Nephron progenitor cell (in vitro differentiated cells): Measurements from ENCODE around the gene MYOM1.
A peak's percentile ranks its signal among the peaks of the same experiment; 100 is the strongest.

ENCODE experiments used
- DNase-seq: peaks from one replicate; pipeline ENCODE4 v3.0.0; 2021
- H3K27ac Mint-ChIP-seq: 2 replicates; pipeline ENCODE4 v1.8.0; 2021; ENCODE audit warnings: mild to moderate bottlenecking, moderate library complexity, mixed read lengths
- H3K27me3 Mint-ChIP-seq: 2 replicates; pipeline ENCODE4 v1.8.0; 2021; ENCODE audit warnings: mild to moderate bottlenecking, low read depth, mixed read lengths; ENCODE audit not compliant: poor library complexity
- H3K36me3 Mint-ChIP-seq: 2 replicates; pipeline ENCODE4 v1.8.0; 2021; ENCODE audit warnings: low read depth, mixed read lengths
- H3K4me1 Mint-ChIP-seq: 2 replicates; pipeline ENCODE4 v1.8.0; 2021; ENCODE audit warnings: mixed read lengths
- H3K4me3 Mint-ChIP-seq: 2 replicates; pipeline ENCODE4 v1.8.0; 2021; ENCODE audit warnings: mild to moderate bottlenecking, moderate library complexity, mixed read lengths
- H3K9me3 Mint-ChIP-seq: 2 replicates; pipeline ENCODE4 v1.8.0; 2021; ENCODE audit warnings: mild to moderate bottlenecking, moderate library complexity, mixed read lengths
- TF ChIP-seq, protein P1 (sequence below): fragments of 200-600 bp; sonication (generic); IDR thresholded peaks from 2 replicates; pipeline ENCODE4 v1.5.0; 2021; ENCODE audit warnings: antibody characterized with exemption

Gene MYOM1

DNA sequence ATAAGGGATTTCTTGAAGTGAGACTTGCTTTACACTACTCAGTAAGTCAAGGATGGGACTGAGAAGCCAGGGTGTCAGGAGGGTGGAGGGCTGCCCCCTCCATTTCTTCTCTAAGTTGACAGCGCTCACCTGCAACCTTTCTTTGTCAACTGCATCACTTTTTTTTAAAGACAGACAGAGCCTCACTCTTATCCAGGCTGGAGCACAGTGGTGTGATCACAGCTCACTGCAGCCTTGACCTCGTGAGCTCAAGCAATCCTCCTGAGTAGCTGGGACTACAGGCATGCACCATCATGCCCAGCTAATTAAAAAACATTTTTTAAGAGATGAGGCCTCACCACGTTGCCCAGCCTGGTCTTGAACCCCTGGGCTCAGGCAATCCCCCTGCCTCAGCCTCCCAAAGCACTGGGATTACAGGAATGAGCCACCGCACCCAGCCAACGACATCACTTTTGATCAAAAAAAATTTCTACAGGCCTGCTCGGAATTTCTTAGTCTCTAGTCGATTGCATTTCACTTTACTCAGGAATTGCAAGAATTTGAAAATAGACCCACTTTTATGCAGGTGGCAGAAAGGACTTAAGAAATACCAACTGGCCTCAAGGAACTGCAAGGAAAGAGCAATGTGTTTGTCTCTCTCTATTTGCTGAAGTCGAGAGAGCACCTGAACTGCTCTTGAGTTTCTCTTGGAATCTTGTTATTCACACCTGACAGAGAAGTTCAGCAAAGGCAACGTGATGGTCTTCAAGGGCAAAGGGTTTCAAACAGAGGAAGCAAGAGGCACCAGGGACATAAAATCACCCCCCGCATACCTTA is 101.4 kb downstream of the MYOM1 start:
- Mint-ChIP-seq H3K36me3 (no peaks in the 10 kb centered on the region), H3K27ac (peak overlapping the region; percentile 46), H3K27me3 (peaks cover 4% of the 10 kb centered on the region), H3K9me3 (peaks cover 6% of the 10 kb centered on the region), H3K4me1 (peaks cover 40% of the 10 kb centered on the region), H3K4me3 (no peak overlapping the region)
- no peak for DNase-seq
- TF ChIP-seq, protein P1, sequence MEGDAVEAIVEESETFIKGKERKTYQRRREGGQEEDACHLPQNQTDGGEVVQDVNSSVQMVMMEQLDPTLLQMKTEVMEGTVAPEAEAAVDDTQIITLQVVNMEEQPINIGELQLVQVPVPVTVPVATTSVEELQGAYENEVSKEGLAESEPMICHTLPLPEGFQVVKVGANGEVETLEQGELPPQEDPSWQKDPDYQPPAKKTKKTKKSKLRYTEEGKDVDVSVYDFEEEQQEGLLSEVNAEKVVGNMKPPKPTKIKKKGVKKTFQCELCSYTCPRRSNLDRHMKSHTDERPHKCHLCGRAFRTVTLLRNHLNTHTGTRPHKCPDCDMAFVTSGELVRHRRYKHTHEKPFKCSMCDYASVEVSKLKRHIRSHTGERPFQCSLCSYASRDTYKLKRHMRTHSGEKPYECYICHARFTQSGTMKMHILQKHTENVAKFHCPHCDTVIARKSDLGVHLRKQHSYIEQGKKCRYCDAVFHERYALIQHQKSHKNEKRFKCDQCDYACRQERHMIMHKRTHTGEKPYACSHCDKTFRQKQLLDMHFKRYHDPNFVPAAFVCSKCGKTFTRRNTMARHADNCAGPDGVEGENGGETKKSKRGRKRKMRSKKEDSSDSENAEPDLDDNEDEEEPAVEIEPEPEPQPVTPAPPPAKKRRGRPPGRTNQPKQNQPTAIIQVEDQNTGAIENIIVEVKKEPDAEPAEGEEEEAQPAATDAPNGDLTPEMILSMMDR: no peak

DNA sequence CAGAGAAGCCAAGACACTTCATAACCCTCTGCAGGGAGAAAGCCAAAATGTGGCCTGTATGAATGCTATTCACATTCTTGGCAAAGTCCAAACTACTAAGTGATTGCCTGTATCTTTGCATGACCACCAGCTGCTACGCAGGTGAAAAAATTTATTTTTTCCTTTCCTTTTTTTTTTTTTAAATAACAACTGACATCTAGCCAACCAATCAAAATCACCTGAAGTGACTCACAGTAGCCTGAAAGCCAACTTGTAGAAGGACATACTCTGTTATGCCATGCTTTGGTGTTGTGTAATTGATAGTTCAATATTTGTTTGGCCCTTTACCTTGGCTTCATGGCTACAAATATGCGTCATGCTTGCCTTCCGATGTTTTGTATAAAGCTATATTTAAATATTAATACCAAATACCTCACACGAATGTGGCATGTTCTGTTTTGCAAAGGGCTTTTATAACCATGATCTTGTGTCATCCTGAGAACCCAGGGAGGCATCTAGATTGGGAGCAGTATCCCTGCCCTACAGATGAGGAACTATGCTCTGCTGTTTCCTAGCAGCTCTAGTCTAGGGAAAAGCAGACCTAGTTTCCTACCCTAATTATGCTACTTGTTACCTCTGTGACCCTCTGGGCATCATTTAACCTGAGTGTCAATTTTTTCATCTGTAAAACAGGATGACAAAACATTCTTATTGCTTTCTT is 102.1 kb downstream of the MYOM1 start:
- peaks cover 6% of the 10 kb centered on the region for H3K9me3 Mint-ChIP-seq
- H3K4me1 Mint-ChIP-seq: peaks cover 40% of the 10 kb centered on the region
- H3K27ac Mint-ChIP-seq: no peak overlapping the region
- H3K4me3 Mint-ChIP-seq: no peak overlapping the region
- TF ChIP-seq, protein P1: no peak
- DNase-seq: no peak
- H3K27me3 Mint-ChIP-seq: peaks cover 4% of the 10 kb centered on the region
- H3K36me3 Mint-ChIP-seq: no peaks in the 10 kb centered on the region

DNA sequence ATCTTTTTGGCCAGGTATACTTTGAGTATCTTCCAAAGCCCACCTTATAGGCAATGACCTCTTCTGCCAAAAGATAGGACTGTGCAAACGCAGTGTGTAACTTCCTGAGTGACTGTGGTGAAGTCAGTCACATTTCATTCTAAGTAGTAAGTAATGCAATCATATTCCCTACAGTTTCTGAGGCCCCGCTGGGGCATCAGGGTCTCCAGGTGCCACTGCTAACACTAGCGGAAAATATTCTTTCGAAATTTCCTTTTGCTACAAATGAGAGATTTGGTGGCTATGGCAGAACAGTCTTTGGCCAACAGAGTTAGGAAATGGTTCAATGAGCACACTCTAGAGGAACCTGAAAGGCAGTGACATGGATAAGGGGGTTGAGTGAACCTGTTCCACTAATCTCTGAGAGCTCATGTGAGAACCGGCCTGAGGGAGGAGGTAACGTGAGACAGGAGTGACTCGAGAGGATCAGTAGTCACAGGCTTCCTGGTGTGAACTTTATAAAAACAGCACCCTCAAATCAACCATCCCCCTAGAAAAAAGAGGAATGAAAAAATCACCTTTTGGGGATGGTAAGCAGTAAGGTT is 104.2 kb downstream of the MYOM1 start:
- no peak for DNase-seq
- TF ChIP-seq, protein P1: no peak
- peaks cover 50% of the 10 kb centered on the region for H3K4me1 Mint-ChIP-seq
- H3K27me3 Mint-ChIP-seq: peaks cover 4% of the 10 kb centered on the region
- H3K4me3 Mint-ChIP-seq: peak overlapping the region; percentile 1
- H3K27ac Mint-ChIP-seq: peak overlapping the region; percentile 96
- no peaks in the 10 kb centered on the region for H3K9me3 Mint-ChIP-seq
- H3K36me3 Mint-ChIP-seq: no peaks in the 10 kb centered on the region

DNA sequence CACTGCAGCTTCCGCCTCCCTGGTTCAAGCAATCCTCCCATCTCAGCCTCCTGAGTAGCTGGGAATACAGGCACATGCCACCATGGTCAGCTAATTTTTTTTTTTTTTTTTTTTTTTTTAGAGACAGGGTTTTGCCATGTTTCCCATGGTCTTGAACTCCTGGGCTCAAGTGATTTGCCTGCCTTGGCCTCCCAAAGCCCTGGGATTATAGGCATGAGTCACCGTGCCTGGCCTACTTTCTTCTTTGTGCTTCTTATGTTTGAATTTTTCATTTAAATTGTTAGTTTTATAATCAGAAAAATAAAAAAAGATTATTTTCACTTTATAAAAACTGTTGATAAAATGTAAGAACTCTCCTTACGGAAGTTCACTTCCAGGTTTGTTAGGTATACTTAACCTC is 105.3 kb downstream of the MYOM1 start:
- TF ChIP-seq, protein P1: no peak
- DNase-seq: no peak
- H3K36me3 Mint-ChIP-seq: no peaks in the 10 kb centered on the region
- peaks cover 58% of the 10 kb centered on the region for H3K4me1 Mint-ChIP-seq
- no peaks in the 10 kb centered on the region for H3K9me3 Mint-ChIP-seq
- H3K27me3 Mint-ChIP-seq: peaks cover 4% of the 10 kb centered on the region
- no peak overlapping the region for H3K27ac Mint-ChIP-seq
- no peak overlapping the region for H3K4me3 Mint-ChIP-seq

DNA sequence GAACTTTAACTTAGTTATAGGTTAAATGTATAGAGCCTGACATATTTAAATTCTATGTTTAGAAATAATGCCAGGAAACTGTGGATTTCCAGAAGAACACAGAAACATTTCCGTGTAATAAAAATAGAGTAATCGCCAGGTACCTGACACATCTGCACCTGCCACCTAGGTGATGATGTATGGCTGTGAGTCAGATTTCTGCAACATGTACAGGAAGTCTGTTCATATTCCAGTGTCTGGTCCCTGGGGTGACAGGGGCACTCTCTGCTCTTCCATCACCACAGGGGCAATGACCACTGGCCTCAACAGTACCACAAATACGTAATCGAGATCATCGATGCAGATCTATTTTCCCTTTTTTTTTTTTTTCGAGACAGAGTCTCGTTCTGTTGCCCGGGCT is 105.7 kb downstream of the MYOM1 start:
- DNase-seq: no peak
- H3K27ac Mint-ChIP-seq: no peak overlapping the region
- H3K9me3 Mint-ChIP-seq: no peaks in the 10 kb centered on the region
- H3K36me3 Mint-ChIP-seq: no peaks in the 10 kb centered on the region
- no peak overlapping the region for H3K4me3 Mint-ChIP-seq
- H3K27me3 Mint-ChIP-seq: peaks cover 1% of the 10 kb centered on the region
- TF ChIP-seq, protein P1: no peak
- peaks cover 57% of the 10 kb centered on the region for H3K4me1 Mint-ChIP-seq
